HG02642 (cell line): ENCODE measurements around the gene SH3BGRL.
"Not testable (repeated sequence)": the region's sequence is repeated elsewhere in the genome, so short reads cannot be mapped to it uniquely, and the experiment has no call there.

Experiments used
- ATAC-seq: cut with Tn5 transposase; IDR thresholded peaks from one replicate; pipeline ENCODE4 v1.9.1; 2021; ENCODE audit warnings: mild to moderate bottlenecking; ENCODE audit not compliant: unreplicated experiment, poor library complexity

The SH3BGRL gene

GRCh38 chrX:81259020-81259713 lies 57.3 kb downstream of the SH3BGRL start:
- ATAC-seq, result no peak

DNA sequence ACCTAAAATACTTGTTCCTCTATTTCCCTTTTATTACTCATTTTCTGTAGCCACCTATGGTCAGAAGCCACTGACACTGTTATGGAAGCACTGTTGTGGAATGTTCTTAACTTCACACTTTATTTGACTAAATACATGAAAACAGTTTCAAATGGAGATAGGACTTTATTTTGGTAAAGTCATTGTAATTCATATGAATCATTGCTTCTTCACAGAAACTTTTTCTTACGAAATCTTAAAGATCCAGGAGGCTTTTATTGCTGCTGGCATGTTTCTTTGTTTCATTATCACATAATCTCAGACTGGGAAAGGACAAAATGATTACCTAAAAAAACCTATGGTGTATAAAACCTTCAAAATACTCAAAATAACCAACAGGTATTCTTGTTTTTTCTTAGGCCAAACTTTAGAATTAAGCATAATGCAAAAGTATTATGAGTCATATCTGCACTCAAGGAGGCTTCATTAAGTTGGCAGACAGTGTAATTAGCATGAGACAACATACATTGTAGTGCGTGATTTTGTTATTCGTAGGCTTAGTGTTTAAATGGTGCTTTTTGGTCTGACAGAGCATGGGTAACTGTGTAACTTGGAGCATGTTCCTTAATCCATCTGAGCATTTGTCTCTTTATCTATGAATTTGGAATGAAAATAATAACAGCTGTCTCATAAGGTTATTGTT lies 58.0 kb downstream of the SH3BGRL start:
- no peak for ATAC-seq

DNA sequence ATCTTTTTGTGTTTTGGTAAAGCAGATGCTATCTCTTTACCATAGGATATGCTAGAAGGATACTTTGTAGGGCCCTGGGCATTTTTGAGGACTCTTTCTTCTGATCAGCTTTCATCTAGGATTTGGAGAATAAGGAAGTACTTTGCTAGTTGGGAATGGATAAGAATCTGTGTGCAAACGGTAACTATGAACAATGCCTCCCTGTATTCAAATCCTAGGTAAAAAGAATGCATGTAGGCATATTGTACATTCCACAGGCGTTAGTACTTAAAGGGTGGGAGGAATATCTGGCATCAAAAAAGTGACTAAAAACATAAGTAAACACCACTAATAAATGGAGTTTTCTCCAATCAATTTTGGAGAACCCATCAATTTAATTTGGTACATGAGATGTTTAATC lies 59.7 kb downstream of the SH3BGRL start:
- no peak for ATAC-seq

DNA sequence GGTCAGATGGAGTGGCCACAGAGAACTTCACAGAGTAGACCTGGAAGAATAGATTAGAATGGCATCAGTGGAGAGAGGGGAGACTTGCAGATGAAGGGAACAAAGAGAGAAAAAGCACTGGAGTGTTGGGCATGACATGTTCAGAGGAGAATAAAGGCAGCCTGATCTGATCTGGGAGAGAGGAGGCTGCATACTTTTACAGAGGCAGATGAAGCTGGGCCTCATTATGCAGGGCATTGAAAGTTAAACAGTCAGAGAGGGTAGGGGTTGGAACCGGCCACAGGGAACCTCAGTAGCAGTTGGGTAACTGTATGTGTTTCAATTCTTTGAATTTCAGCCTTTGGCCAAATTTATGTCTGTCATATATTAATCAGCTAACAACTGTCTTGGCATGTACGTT lies 61.2 kb downstream of the SH3BGRL start:
- ATAC-seq, result no peak

DNA sequence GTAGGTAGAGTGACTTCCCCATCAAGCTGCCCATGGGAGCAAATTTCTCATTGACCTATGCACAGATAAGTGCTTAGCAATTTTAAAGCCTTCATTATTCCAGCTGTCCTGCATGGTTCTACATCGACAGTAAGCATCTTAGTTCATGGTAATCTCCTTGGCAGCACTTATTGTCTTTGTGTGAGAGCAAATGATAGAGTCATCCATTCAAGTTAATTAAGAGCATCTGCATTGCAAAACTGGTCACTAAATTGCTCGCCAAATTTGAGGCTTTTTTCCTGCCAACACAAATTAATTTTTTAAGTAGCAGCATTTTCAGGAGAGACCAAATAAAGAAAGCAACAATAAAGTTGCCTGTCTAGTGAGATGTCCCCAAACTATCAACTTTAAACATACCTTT lies 76.7 kb downstream of the SH3BGRL start:
- no peak for ATAC-seq

DNA sequence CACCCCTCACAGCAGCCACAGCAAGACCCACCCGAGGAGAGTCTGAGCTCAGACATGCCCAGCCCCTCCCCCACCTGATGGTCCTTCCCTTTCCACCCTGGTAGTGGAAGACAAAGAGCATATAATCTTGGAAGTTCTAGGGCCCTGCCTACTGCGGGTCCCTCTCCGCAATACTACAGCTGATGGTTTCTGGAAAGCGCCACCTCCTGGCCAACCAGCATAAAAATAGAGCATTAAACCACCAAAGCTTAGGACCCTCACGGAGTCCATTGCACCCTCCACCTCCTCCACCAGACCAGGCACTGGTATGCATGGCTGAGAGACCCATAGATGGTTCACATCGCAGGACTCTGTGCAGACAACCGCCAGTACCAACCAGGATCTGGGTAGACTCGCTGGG lies 78.2 kb downstream of the SH3BGRL start:
- ATAC-seq, result no peak

- no peak for ATAC-seq
Observed at GRCh38 chrX:81286075-81286474, 84.2 kb downstream of the SH3BGRL start.

GRCh38 chrX:81286608-81287007 lies 84.7 kb downstream of the SH3BGRL start:
- no peak for ATAC-seq

- no peak for ATAC-seq
Observed at GRCh38 chrX:81291996-81292395, 90.1 kb downstream of the SH3BGRL start.

GRCh38 chrX:81294101-81294500 lies 92.2 kb downstream of the SH3BGRL start:
- ATAC-seq, result no peak

- no peak for ATAC-seq
Observed at GRCh38 chrX:81301877-81302276, 100.0 kb downstream of the SH3BGRL start.

GRCh38 chrX:81304563-81304962 lies 102.7 kb downstream of the SH3BGRL start:
- no peak for ATAC-seq

DNA sequence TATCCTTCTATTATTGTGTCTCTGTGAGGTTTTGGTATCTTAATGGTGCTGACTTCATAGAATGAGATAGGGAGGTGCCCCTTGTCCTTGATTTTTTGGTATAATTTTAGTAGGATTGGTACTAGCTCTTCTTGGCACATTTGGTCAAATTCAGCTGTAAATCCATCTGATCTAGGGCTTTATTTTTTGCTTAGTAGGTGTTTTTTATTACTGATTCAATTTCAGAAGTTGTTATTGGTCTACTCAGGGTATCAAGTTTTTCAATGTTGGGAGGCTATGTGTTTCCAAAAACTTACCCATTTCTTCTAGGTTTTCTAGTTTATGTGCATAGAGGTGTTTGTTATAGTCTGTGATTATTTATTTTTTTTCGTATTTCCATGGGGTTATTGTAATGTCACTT lies 103.3 kb downstream of the SH3BGRL start:
- no peak for ATAC-seq

DNA sequence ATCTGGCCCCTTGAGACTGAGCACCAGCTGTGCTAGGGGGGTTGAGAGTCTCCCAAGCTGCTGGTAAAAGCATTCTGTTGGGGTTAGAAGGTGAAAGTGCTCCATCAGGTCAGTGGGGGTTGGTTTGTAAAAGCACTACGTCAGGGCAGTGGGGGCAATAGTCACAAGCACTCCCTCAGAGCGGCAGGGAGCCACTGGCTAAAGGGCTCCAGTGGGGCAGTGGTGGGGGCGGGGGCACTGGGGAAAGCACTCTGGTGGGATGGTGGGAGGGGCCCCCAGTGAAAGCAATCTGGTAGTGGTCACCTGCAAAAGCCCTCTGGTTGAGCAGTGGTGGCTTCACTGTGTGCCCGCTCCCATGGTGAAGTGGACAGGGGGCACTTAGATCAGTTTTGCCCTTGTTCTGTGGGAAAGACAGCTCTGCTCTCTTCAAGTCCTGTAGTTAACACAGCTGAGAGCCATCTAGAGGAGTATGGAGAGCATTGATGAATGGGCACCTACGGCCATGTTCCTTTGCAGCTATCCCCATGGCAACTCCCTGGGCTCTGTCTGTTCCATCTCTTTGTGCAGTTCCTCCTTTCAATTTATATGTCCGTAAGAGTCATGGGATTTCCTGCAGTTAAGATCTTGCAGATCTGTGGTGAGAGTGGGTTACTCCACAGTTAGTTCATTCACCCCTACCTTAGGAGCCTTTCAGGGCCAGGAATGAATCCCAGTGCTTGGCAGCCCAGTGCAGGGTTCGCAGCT lies 106.4 kb downstream of the SH3BGRL start:
- no peak for ATAC-seq

DNA sequence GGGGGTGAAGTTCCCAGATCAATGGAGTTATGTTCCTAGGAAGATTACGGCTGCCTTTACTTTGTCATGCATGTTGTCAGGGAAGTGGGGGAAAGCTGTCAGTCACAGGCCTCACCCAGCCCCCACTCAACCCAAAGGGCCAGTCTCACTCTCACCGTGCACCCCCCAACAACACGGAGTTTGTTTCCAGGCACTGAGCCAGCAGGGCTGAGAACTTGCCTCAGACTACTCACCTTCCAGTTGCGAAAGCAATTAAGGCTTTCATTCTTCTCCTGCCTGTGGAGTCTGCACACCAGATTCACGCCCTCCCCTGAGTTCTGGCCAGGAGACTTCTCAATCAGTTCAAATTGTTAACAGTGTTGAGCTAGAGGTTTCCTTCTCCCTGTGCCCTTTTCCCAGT lies 114.3 kb downstream of the SH3BGRL start:
- ATAC-seq, result no peak

DNA sequence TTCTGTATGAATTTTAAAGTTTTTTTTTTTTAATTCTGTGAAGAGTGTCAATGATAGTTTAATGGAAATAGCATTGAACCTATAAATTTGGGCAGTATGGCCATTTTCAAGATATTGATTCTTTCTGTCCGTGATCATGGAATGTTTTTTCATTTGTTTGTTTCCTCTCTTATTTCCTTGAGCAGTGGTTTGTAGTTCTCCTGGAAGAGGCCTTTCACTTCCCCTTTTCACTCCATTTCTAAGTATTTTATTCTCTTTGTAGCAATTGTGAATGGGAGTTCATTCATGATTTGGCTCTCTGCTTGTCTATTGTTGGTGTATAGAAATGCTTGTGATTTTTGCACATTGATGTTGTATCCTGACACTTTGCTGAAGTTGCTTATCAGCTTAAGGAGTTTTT lies 129.8 kb downstream of the SH3BGRL start:
- not testable (repeated sequence) for ATAC-seq

DNA sequence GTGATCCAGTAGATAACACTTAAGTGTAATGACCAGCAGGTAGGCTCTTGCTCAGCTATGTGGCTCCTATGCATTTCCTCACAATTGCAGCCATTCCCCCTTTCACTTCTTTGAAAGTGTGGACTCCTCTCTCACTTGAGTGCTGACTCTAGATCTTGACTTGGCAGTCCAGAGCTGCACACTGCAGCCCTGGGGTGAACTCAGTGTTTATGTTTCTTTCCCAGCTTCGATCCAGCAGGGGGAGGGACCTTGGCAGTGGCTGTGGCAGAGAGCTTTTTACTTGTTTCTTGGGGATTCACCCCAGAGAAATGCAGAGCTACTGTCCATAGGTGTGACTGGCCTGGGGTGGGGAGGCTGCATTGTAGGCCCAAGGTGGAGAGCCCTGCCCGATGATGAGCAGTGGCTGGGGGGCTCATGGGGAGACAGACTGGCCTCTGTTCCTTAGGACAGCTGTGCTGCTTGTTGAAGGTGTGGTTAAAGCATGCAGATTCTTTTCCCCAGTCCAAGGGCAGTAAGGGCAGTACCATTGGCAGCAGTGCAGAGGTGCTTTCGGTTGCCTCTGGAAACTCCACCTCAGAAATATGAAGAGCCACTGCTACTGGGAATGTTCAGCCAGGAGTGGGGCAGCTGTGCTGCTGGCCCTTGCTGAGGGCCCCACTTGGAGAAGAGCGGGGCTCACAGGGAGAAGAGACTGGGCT lies 134.7 kb downstream of the SH3BGRL start:
- no peak for ATAC-seq

GRCh38 chrX:81337805-81338204 lies 135.9 kb downstream of the SH3BGRL start:
- no peak for ATAC-seq

DNA sequence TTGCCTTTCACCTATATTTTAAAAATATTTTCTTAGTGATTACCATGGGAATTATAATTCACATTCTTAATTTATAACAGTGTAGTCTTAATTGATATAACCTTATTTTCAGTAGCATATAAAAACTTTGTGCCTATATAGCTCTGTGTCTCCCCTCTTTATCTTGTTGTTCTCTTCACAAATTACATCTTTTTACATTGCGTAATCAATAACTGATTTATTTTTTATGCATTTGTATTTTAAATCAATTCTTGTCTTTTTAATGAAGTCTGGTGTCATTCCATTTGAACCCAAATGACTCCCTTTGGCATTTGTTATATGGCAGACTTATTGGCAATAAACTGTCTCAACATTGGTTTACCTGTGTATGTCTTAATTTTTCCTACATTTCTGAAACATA lies 137.0 kb downstream of the SH3BGRL start:
- ATAC-seq, result no peak

- ATAC-seq, result not testable (repeated sequence)
Observed at GRCh38 chrX:81345296-81345695, 143.4 kb downstream of the SH3BGRL start.
